Activated T-cell treated with anti-CD3 and anti-CD28 coated beads, Interleukin-2, amount 50 U/mL, for 4 hours (primary cell): ENCODE data around the gene LRRC31. TPM values are rescaled to one million over a fixed set of nuclear protein-coding genes. Genes with fewer than 3 reads are reported as not detected.

Source experiments
- ATAC-seq, 2 donors: fragments of 200-7000 bp; cut with Tn5 transposase; one replicate each; pipeline ENCODE4 v1.10.0; 2021
- DNase-seq: peaks from one replicate; pipeline ENCODE4 v3.0.0-alpha.2; 2020
- H3K27me3 Mint-ChIP-seq: one replicate; pipeline ENCODE4 v1.8.0; 2021; ENCODE audit warnings: low read depth, mixed read lengths
- H3K36me3 Mint-ChIP-seq: one replicate; pipeline ENCODE4 v1.8.0; 2022; ENCODE audit warnings: mixed read lengths; ENCODE audit not compliant: insufficient read depth
- H3K4me1 Mint-ChIP-seq: one replicate; pipeline ENCODE4 v1.8.0; 2021; ENCODE audit warnings: low read depth, mixed read lengths
- H3K4me3 Mint-ChIP-seq: one replicate; pipeline ENCODE4 v1.8.0; 2021; ENCODE audit warnings: mild to moderate bottlenecking, moderate library complexity, mixed read lengths
- H3K9me3 Mint-ChIP-seq: one replicate; pipeline ENCODE4 v1.8.0; 2021; ENCODE audit warnings: mixed read lengths
- total RNA-seq, 3 donors: library from RNA; stranded (reverse); gene quantifications; one replicate each; pipeline ENCODE4 v1.2.1, GENCODE V29; 2021

The LRRC31 gene
- total RNA-seq, 3 donors from 2014 or later = not detected

DNA sequence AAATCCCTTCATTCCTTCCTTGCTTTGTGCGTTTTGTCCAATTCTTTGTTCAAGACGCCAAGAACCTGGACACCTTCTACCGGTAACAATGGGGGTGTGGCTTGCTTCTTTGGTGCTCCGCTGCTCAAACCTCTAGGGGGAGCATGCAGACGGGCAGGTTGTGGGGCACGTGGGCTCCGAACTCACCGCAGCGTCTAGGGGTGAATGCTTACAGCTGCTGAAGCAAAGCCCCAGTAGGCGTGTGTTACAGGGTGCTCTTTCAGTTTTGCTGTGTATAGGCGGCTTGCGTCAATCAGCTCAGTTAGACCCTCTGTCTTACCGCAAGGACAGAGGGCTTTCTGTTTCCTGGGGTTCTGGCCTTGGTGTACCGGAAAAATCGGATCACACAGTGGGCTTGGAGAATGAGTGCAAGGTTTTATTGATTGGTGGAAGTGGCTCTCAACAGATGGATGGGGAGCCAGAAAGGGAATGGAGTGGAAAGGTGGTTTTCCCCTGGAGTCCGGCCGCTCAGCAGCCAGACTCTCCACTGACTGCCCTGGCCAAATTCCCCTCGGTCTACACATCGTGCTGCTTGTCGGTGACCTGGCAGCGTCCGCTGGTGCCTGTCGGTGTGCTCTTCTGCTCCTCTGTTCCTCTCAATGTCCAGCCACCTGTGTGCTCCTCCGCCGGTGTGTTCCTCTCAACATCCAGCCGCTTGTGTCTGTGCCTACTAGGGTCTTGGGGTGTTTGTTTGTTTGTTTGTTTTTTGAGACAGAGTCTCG lies 55.8 kb downstream of the LRRC31 start:
- ATAC-seq (peak; percentile 80 to 83), DNase-seq (peak; percentile 68)
- no peaks in the 10 kb centered on the region for H3K36me3 Mint-ChIP-seq
- H3K9me3 Mint-ChIP-seq = peaks cover 13% of the 10 kb centered on the region
- H3K4me1 Mint-ChIP-seq = peaks cover 26% of the 10 kb centered on the region
- peak overlapping the region; percentile 78 for H3K4me3 Mint-ChIP-seq
- peaks cover 19% of the 10 kb centered on the region for H3K27me3 Mint-ChIP-seq

DNA sequence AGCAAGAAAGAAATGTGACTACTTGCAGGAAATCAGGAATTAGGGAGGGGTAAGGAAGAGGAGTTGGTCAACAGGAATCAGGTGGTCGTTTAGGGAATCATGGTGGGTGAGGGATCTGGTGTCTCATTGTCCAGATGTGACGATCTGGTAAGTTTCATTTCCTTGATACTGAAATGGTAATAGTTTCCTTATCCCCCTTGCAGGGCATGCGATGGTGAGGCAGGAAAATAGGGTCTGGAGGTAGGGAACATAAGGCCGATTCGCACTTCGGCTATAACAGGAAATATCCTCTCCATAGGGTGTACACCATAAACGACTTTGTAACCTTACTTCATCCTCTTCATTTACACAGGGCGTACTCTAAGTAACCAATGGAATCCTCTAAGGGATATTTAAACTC lies 56.5 kb downstream of the LRRC31 start:
- Mint-ChIP-seq H3K36me3 (no peaks in the 10 kb centered on the region), H3K27me3 (peaks cover 17% of the 10 kb centered on the region), H3K4me3 (peak overlapping the region; percentile 78), H3K9me3 (peaks cover 13% of the 10 kb centered on the region), H3K4me1 (peaks cover 26% of the 10 kb centered on the region)
- DNase-seq (no peak), ATAC-seq (no peak)

DNA sequence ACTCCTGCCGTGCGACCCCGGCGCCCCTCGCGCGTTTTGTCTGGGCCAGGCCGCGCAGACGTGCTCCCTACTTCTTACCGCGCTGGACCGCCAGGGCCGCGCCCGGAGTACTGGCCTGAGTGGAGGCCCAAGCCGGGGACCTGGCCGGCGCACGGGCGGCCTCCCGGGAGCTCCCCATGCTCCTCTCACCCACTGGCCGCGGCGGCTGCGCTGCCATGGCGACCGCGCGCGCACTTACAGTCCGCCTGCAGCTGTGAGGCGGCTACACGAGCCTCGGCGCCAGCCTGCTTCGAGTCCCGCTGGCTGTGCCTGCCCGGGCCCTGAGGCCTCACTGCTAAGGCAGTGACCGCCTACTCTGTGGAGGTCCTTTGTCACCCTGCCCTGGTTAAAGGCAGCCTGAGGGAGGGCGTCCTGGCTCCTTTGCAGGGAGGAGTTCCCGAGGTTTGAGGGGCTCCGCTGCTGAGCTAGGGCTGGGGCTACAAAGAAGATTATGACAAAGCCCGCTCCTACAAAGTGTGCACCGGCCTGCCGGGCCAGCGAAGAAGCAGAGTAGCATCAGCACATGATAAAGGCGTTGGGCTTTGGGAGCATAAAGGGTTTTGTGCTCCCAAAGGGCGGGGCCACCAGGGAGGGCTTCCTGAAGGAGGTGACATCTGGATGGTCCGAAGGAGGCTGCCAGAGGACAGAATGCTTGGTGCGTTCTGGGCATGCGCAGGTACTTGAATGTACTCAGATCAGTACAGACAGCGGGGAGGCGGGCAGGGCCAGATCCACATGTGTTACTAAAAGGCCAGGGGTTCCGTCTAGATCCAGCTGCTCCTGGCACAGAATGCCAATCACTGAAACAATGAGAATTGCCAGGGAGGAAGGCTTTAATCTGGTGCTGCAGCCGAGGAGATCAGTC lies 57.2 kb downstream of the LRRC31 start, which contains the start of the genes LRRC34 and LRRIQ4:
TSS of gene LRRC34 (minus strand) at position 573 of the 904 bp plus-strand sequence. CDS start at position 217, 356 bp downstream.
TSS of gene LRRIQ4 (plus strand) at position 539 of the 904 bp plus-strand sequence. CDS start 9,052 bp downstream, outside the sequence.
- H3K27me3 Mint-ChIP-seq = peaks cover 10% of the 10 kb centered on the region
- H3K4me1 Mint-ChIP-seq = peaks cover 26% of the 10 kb centered on the region
- peak within 1 kb of the TSS; percentile 78 for H3K4me3 Mint-ChIP-seq
- H3K9me3 Mint-ChIP-seq = peaks cover 13% of the 10 kb centered on the region
- H3K36me3 Mint-ChIP-seq = no peaks in the 10 kb centered on the region
- peak; percentile 71 to 78 for ATAC-seq
- peak; percentile 58 for DNase-seq

DNA sequence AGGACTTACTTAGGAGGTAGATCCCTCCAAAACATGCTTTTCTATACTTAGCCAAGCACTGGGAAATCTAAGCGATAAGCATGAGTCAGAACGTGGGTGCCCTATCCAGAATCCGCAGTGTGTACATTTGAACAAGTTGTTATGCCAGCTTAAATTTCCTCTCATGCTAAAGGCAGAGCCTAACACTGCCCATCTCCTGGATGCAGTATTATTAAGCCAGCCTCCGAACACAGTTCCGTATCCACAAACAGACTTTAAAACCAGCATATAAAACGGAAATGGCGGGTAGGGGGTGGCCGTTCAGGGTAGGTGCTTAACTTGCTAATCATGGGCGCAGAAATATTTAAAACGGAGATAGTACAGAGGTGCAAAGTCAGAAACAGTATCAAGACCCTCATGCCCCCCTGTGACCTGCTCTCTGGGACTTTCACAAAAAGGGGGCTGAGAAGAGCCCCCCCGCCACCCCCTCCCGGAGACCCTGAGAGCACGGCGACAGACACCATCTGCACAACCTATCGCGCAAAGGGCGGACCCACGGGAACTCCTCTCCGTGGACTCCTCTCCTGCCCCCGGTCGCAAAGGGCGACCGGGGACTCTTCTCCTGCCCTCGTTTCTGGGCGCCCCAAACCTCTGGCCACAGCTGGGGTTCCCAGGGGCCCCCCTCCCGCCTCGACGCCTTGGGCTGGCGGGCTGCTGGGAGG lies 58.0 kb downstream of the LRRC31 start:
- Mint-ChIP-seq H3K9me3 (peaks cover 13% of the 10 kb centered on the region), H3K27me3 (peaks cover 9% of the 10 kb centered on the region), H3K36me3 (no peaks in the 10 kb centered on the region), H3K4me3 (peak overlapping the region; percentile 78), H3K4me1 (peaks cover 26% of the 10 kb centered on the region)
- DNase-seq (no peak), ATAC-seq (peak; percentile 12 to 38)

DNA sequence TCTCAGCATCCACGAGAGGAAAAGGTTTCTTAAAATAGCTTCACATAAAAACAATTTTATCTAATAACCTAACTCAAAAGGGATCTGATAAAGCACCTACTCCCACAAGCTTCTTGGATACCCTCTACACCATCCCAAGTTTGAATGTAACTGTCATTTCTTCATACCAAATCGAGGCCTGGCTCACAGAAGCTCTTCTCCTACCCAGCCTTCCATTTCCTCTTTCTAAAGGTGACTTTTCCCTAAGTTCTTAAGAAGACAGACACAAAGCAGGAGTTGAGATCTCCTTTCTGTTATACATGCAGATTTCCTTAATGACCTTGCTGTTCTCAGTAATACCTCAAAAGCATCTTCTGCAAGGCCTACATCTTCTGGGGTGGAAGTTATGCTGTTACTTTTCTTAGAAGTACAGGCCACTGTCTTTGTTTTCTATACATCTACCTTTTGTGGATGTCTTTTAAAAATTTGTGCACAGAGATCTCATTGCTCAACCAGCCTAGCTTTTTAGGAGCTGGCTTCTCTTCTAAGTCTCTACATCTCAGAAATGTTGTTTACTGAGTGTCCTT lies 60.4 kb downstream of the LRRC31 start:
- Mint-ChIP-seq H3K4me3 (no peak overlapping the region), H3K27me3 (peaks cover 9% of the 10 kb centered on the region), H3K4me1 (peaks cover 25% of the 10 kb centered on the region), H3K36me3 (no peaks in the 10 kb centered on the region), H3K9me3 (no peaks in the 10 kb centered on the region)
- DNase-seq = no peak
- ATAC-seq = no peak

DNA sequence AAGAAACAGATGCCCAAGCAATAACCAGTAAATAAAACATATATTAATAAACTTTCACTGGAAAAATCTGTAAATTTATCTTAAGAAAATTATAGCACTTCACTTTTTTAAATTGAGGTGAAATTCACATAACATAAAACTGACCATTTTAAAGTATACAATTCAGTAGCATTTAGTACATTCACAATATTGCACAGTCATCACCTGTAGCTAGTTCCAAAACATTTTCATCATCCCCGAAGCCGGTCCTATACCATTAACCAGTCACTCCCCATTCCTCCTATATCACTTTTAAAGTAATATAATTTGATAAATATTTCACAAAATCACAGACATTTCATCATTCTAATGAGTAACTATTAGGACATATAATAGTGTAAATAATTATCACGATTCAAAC lies 65.1 kb downstream of the LRRC31 start:
- no peaks in the 10 kb centered on the region for H3K9me3 Mint-ChIP-seq
- no peaks in the 10 kb centered on the region for H3K36me3 Mint-ChIP-seq
- H3K4me1 Mint-ChIP-seq = peaks cover 3% of the 10 kb centered on the region
- no peaks in the 10 kb centered on the region for H3K27me3 Mint-ChIP-seq
- H3K4me3 Mint-ChIP-seq = no peak overlapping the region
- DNase-seq (no peak), ATAC-seq (no peak)

DNA sequence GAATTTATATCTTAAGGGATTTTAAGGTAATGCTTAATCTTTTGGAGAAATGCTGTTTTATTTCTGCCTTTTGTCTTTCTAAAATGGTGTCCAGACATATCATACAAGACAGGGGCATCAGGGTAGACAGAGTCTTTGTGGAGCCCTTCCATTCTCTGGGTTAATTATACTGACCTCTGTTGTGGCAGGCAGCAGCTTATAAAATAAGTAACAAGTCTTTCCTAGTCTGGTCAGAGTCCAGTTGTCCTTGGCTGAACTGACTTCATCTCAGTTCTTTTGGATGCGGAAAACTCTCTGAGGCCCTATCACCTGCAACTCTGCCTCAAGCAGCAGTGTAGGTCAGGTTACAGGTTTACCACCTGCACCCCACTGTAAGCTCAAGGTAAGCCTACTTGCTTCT lies 77.4 kb downstream of the LRRC31 start:
- Mint-ChIP-seq H3K27me3 (no peaks in the 10 kb centered on the region), H3K4me3 (no peak overlapping the region), H3K36me3 (peaks cover 18% of the 10 kb centered on the region), H3K4me1 (no peaks in the 10 kb centered on the region), H3K9me3 (no peaks in the 10 kb centered on the region)
- DNase-seq = no peak
- no peak for ATAC-seq

DNA sequence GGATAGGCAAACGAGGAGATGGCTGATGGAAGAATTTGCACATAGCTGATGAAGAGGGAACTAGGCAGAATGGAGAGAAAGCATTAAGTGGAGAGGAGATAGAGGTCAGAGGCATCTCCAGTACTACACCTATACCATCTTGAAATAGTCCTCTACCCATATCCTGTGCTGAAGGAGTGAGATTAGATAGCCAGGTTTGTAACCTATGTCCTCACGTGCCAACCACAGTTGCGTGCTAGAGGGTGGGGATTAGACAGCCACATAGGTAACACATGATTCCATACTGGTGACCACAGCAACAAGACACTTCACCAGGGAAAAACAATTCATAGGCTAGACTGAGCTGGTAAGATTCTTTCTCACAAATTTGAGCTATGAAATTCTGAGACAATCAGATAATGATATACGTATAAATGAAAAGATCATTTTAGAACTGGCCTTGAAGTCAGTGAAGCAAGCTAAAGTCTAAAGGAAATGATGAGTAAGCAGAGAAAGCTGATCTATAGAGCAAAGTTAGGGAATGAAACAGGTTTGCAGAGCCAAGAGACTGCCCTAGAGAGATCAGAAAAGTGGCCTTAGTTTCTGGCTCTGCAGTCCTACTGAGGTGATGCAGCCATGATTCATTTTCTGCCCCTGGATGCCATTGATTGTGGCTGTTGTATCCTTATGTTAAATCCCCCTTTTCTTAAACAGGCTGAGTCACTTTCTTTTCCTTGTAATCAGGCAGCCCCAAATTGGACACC lies 78.9 kb downstream of the LRRC31 start:
- DNase-seq (no peak), ATAC-seq (no peak)
- Mint-ChIP-seq H3K36me3 (peaks cover 30% of the 10 kb centered on the region), H3K9me3 (no peaks in the 10 kb centered on the region), H3K4me3 (no peak overlapping the region), H3K4me1 (no peaks in the 10 kb centered on the region), H3K27me3 (no peaks in the 10 kb centered on the region)

DNA sequence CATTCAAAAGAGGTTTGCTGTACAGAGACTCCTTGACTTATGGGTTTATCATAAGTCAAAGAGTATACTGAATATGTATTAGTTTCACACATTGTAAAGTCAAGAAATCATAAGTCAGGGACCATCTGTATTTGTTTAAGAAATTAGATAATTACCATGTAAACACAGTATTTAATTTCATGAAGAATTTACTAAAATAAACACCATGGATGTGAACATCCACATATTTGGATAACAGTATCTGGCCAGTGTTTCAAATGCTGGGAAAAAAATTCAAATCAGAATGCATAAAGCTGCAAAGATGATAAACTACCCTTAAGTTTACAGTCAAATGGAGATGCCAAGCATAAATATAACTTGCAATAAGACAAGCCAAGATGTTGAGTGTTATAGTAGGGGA lies 79.5 kb downstream of the LRRC31 start:
- DNase-seq (no peak), ATAC-seq (no peak)
- Mint-ChIP-seq H3K9me3 (no peaks in the 10 kb centered on the region), H3K36me3 (peaks cover 32% of the 10 kb centered on the region), H3K27me3 (no peaks in the 10 kb centered on the region), H3K4me3 (no peak overlapping the region), H3K4me1 (no peaks in the 10 kb centered on the region)

Other genes with a start within 250 kb of the LRRC31 start
- gene MECOM, start 206.2 kb downstream of the LRRC31 start, total RNA-seq = under 1 TPM; 0.24 to 0.40 (median 0.38) TPM
- gene TERC, start 104.9 kb downstream of the LRRC31 start, total RNA-seq = 10 to 100 TPM; 15.2 to 38.7 (median 29.0) TPM
- 1 to 10 TPM; 1.1 to 1.7 (median 1.3) TPM for gene ACTRT3, start 100.4 kb downstream of the LRRC31 start, total RNA-seq
- gene MYNN, start 96.5 kb downstream of the LRRC31 start, total RNA-seq = 10 to 100 TPM; 13.3 to 15.7 (median 14.8) TPM
- gene LRRIQ4, start 57.1 kb downstream of the LRRC31 start, total RNA-seq = not detected
- gene LRRC34, start 57.0 kb downstream of the LRRC31 start, total RNA-seq = 1 to 10 TPM in 2 of 3 donors, under 1 TPM in 1; 0.35 to 1.2 (median 1.0) TPM
- not detected for gene SAMD7, start 41.6 kb upstream of the LRRC31 start, total RNA-seq
- gene SEC62, start 96.9 kb upstream of the LRRC31 start, total RNA-seq = 10 to 100 TPM; 65.9 to 75.6 (median 66.8) TPM
- 1 to 10 TPM; 2.2 to 3.0 (median 2.5) TPM for gene GPR160, start 168.1 kb upstream of the LRRC31 start, total RNA-seq